Karpas-422 (cell line): ENCODE results near the gene PCDHGB4. TPM values are rescaled to one million over a fixed set of nuclear protein-coding genes. Genes with fewer than 3 reads are reported as not detected.

Experiments
- total RNA-seq: library from RNA; depleted of rRNA; stranded (reverse); fragments of >200 nt; shearing (Covaris generic); gene quantifications from 2 replicates; pipeline ENCODE4 v1.2.3, GENCODE V29; 2014; ENCODE audit warnings: low replicate concordance; rRNA removed

The PCDHGB4 gene
- total RNA-seq, 1 experiment from 2014 or later, result 6.3 TPM

Other genes with a start within 250 kb of the PCDHGB4 start
- not detected in 2 replicates for gene PCDHB6, start 237.6 kb upstream of the PCDHGB4 start, total RNA-seq
- gene PCDHB7, start 215.1 kb upstream of the PCDHGB4 start, total RNA-seq, result not detected in 2 replicates
- gene PCDHB8, start 209.9 kb upstream of the PCDHGB4 start, total RNA-seq, result not detected in 2 replicates
- 0.04 and 0.54 TPM in 2 replicates for gene PCDHB16, start 205.3 kb upstream of the PCDHGB4 start, total RNA-seq
- 0.11 and 0.29 TPM in 2 replicates for gene PCDHB9, start 200.5 kb upstream of the PCDHGB4 start, total RNA-seq
- 0.11 TPM in 1 of 2 replicates, not detected in the other for gene PCDHB10, start 195.3 kb upstream of the PCDHGB4 start, total RNA-seq
- not detected in 2 replicates for gene PCDHB11, start 188.1 kb upstream of the PCDHGB4 start, total RNA-seq
- not detected in 2 replicates for gene PCDHB12, start 179.0 kb upstream of the PCDHGB4 start, total RNA-seq
- gene PCDHB13, start 173.8 kb upstream of the PCDHGB4 start, total RNA-seq, result 0.19 and 0.69 TPM in 2 replicates
- gene PCDHB14, start 164.4 kb upstream of the PCDHGB4 start, total RNA-seq, result 0.48 and 0.90 TPM in 2 replicates
- gene PCDHB15, start 142.3 kb upstream of the PCDHGB4 start, total RNA-seq, result 0.25 TPM in 1 of 2 replicates, not detected in the other
- gene SLC25A2, start 83.6 kb upstream of the PCDHGB4 start, total RNA-seq, result 0.65 and 0.82 TPM in 2 replicates
- 70.0 and 85.9 TPM in 2 replicates for gene TAF7, start 66.9 kb upstream of the PCDHGB4 start, total RNA-seq
- gene PCDHGA1, start 57.2 kb upstream of the PCDHGB4 start, total RNA-seq, result 0.48 and 1.2 TPM in 2 replicates
- 0.04 TPM in 1 of 2 replicates, not detected in the other for gene PCDHGA2, start 48.9 kb upstream of the PCDHGB4 start, total RNA-seq
- not detected in 2 replicates for gene PCDHGA3, start 43.9 kb upstream of the PCDHGB4 start, total RNA-seq
- 14.0 and 15.3 TPM in 2 replicates for gene PCDHGB1, start 37.6 kb upstream of the PCDHGB4 start, total RNA-seq
- gene PCDHGA4, start 32.7 kb upstream of the PCDHGB4 start, total RNA-seq, result 11.1 and 13.5 TPM in 2 replicates
- gene PCDHGB2, start 27.7 kb upstream of the PCDHGB4 start, total RNA-seq, result 9.8 and 11.5 TPM in 2 replicates
- gene PCDHGA5, start 23.5 kb upstream of the PCDHGB4 start, total RNA-seq, result 8.8 and 9.7 TPM in 2 replicates
- gene PCDHGB3, start 17.5 kb upstream of the PCDHGB4 start, total RNA-seq, result 19.5 and 22.7 TPM in 2 replicates
- gene PCDHGA6, start 13.8 kb upstream of the PCDHGB4 start, total RNA-seq, result 10.9 and 14.5 TPM in 2 replicates
- gene PCDHGA7, start 5.0 kb upstream of the PCDHGB4 start, total RNA-seq, result 8.4 and 11.5 TPM in 2 replicates
- gene PCDHGA8, start 4.9 kb downstream of the PCDHGB4 start, total RNA-seq, result 8.8 and 9.6 TPM in 2 replicates
- gene PCDHGB5, start 10.2 kb downstream of the PCDHGB4 start, total RNA-seq, result 17.0 and 26.4 TPM in 2 replicates
- 13.0 and 15.7 TPM in 2 replicates for gene PCDHGA9, start 15.1 kb downstream of the PCDHGB4 start, total RNA-seq
- gene PCDHGB6, start 20.3 kb downstream of the PCDHGB4 start, total RNA-seq, result 5.5 and 8.8 TPM in 2 replicates
- 8.5 and 11.2 TPM in 2 replicates for gene PCDHGA10, start 25.3 kb downstream of the PCDHGB4 start, total RNA-seq
- gene PCDHGB7, start 30.0 kb downstream of the PCDHGB4 start, total RNA-seq, result 6.3 and 10.4 TPM in 2 replicates
- 9.3 and 10.4 TPM in 2 replicates for gene PCDHGA11, start 33.4 kb downstream of the PCDHGB4 start, total RNA-seq
- 6.6 and 7.8 TPM in 2 replicates for gene PCDHGA12, start 42.8 kb downstream of the PCDHGB4 start, total RNA-seq
- gene PCDHGC3, start 88.3 kb downstream of the PCDHGB4 start, total RNA-seq, result 61.3 and 75.2 TPM in 2 replicates
- 7.0 and 11.8 TPM in 2 replicates for gene PCDHGC4, start 97.3 kb downstream of the PCDHGB4 start, total RNA-seq
- gene PCDHGC5, start 101.4 kb downstream of the PCDHGB4 start, total RNA-seq, result 5.1 and 5.8 TPM in 2 replicates
- 147 and 181 TPM in 2 replicates for gene DIAPH1, start 231.3 kb downstream of the PCDHGB4 start, total RNA-seq
- 96.0 and 128 TPM in 2 replicates for gene HDAC3, start 249.2 kb downstream of the PCDHGB4 start, total RNA-seq
- 20.4 and 48.3 TPM in 2 replicates for gene RELL2, start 249.3 kb downstream of the PCDHGB4 start, total RNA-seq